Measurements from ENCODE around the gene KCNK6. TPM values are rescaled to one million over a fixed set of nuclear protein-coding genes. Genes with fewer than 3 reads are reported as not detected.

Gene KCNK6
- total RNA-seq, 2 experiments from 2014 or later: 13.5 to 13.7 TPM

- H3K27ac Mint-ChIP-seq: no peak overlapping the region
Observed at GRCh38 chr19:38283271-38283670, 36.4 kb upstream of the KCNK6 start.

GRCh38 chr19:38284422-38284821, 35.2 kb upstream of the KCNK6 start:
- DNase-seq (no peak), ATAC-seq (no peak)
- Mint-ChIP-seq H3K36me3 (ENCODE audit: low read depth) (no peaks in the 10 kb centered on the region), H3K27ac (peak overlapping the region; percentile 61), H3K4me1 (ENCODE audit: low read depth) (peaks cover 18% of the 10 kb centered on the region), H3K9me3 (ENCODE audit: insufficient read depth) (no peaks in the 10 kb centered on the region), H3K4me3 (no peak overlapping the region), H3K27me3 (ENCODE audit: low read depth) (no peaks in the 10 kb centered on the region)
- ChIA-PET POLR2A (no interaction called here), CTCF (no interaction called here)

More at GRCh38 chr19:38283271-38283670, 36.4 kb upstream of the KCNK6 start:
- ATAC-seq (no peak), DNase-seq (no peak)
- POLR2A ChIA-PET: no interaction called here
- no peaks in the 10 kb centered on the region for H3K27me3 Mint-ChIP-seq (ENCODE audit: low read depth)
- CTCF ChIA-PET: interaction anchor here (1.2 kb wide), 1 partner anchor 53 kb away, joined by 3 read pairs; the partner anchor contains the start of gene CATSPERG
- no peaks in the 10 kb centered on the region for H3K36me3 Mint-ChIP-seq (ENCODE audit: low read depth)
- peaks cover 18% of the 10 kb centered on the region for H3K4me1 Mint-ChIP-seq (ENCODE audit: low read depth)
- H3K9me3 Mint-ChIP-seq (ENCODE audit: insufficient read depth): no peaks in the 10 kb centered on the region
- no peak overlapping the region for H3K4me3 Mint-ChIP-seq

GRCh38 chr19:38285567-38285966, 34.1 kb upstream of the KCNK6 start:
- Mint-ChIP-seq H3K4me1 (ENCODE audit: low read depth) (peaks cover 18% of the 10 kb centered on the region), H3K36me3 (ENCODE audit: low read depth) (no peaks in the 10 kb centered on the region), H3K9me3 (ENCODE audit: insufficient read depth) (no peaks in the 10 kb centered on the region), H3K27ac (no peak overlapping the region), H3K27me3 (ENCODE audit: low read depth) (no peaks in the 10 kb centered on the region), H3K4me3 (no peak overlapping the region)
- CTCF ChIA-PET: interaction anchor here (0.9 to 1.4 kb wide), 3 partner anchors 19 to 41 kb away, joined by 3 to 4 read pairs (median 4); no protein-coding TSS in a partner anchor
- ATAC-seq (no peak), DNase-seq (no peak)
- POLR2A ChIA-PET: no interaction called here

GRCh38 chr19:38287604-38288003, 32.0 kb upstream of the KCNK6 start:
- Mint-ChIP-seq H3K36me3 (ENCODE audit: low read depth) (no peaks in the 10 kb centered on the region), H3K27ac (no peak overlapping the region), H3K9me3 (ENCODE audit: insufficient read depth) (no peaks in the 10 kb centered on the region), H3K4me1 (ENCODE audit: low read depth) (peaks cover 7% of the 10 kb centered on the region), H3K27me3 (ENCODE audit: low read depth) (no peaks in the 10 kb centered on the region), H3K4me3 (no peak overlapping the region)
- ATAC-seq: no peak
- ChIA-PET CTCF (no interaction called here), POLR2A (no interaction called here)
- no peak for DNase-seq

GRCh38 chr19:38288123-38288855, 31.4 kb upstream of the KCNK6 start:
- no peaks in the 10 kb centered on the region for H3K36me3 Mint-ChIP-seq (ENCODE audit: low read depth)
- POLR2A ChIA-PET: no interaction called here

GRCh38 chr19:38289955-38290354, 29.7 kb upstream of the KCNK6 start:
- Mint-ChIP-seq H3K27ac (no peak overlapping the region), H3K36me3 (ENCODE audit: low read depth) (no peaks in the 10 kb centered on the region), H3K4me1 (ENCODE audit: low read depth) (no peaks in the 10 kb centered on the region), H3K9me3 (ENCODE audit: insufficient read depth) (no peaks in the 10 kb centered on the region), H3K4me3 (no peak overlapping the region), H3K27me3 (ENCODE audit: low read depth) (no peaks in the 10 kb centered on the region)
- ATAC-seq (no peak), DNase-seq (no peak)
- ChIA-PET POLR2A (no interaction called here), CTCF (no interaction called here)

More at GRCh38 chr19:38288123-38288855, 31.4 kb upstream of the KCNK6 start:
- Mint-ChIP-seq H3K4me1 (ENCODE audit: low read depth) (peaks cover 5% of the 10 kb centered on the region), H3K9me3 (ENCODE audit: insufficient read depth) (no peaks in the 10 kb centered on the region), H3K27ac (no peak overlapping the region), H3K4me3 (no peak overlapping the region), H3K27me3 (ENCODE audit: low read depth) (no peaks in the 10 kb centered on the region)
- CTCF ChIA-PET: no interaction called here
- no peak for DNase-seq
- ATAC-seq: no peak

- POLR2A ChIA-PET: interaction anchor here (1.0 kb wide), 1 partner anchor 25 kb away, joined by 3 read pairs; no protein-coding TSS in a partner anchor
- no peak for DNase-seq
- Mint-ChIP-seq H3K27ac (peak overlapping the region; percentile 5), H3K9me3 (ENCODE audit: insufficient read depth) (no peaks in the 10 kb centered on the region), H3K4me3 (no peak overlapping the region), H3K4me1 (ENCODE audit: low read depth) (no peaks in the 10 kb centered on the region), H3K27me3 (ENCODE audit: low read depth) (no peaks in the 10 kb centered on the region), H3K36me3 (ENCODE audit: low read depth) (no peaks in the 10 kb centered on the region)
- CTCF ChIA-PET: no interaction called here
- ATAC-seq: no peak
Observed at GRCh38 chr19:38290631-38291147, 29.0 kb upstream of the KCNK6 start.

- DNase-seq (no peak), ATAC-seq (no peak)
- Mint-ChIP-seq H3K4me1 (ENCODE audit: low read depth) (no peaks in the 10 kb centered on the region), H3K4me3 (no peak overlapping the region), H3K27ac (peak overlapping the region; percentile 30), H3K36me3 (ENCODE audit: low read depth) (no peaks in the 10 kb centered on the region), H3K9me3 (ENCODE audit: insufficient read depth) (no peaks in the 10 kb centered on the region), H3K27me3 (ENCODE audit: low read depth) (no peaks in the 10 kb centered on the region)
- POLR2A ChIA-PET: no interaction called here
- CTCF ChIA-PET: no interaction called here
Observed at GRCh38 chr19:38291855-38292254, 27.8 kb upstream of the KCNK6 start.

- Mint-ChIP-seq H3K9me3 (ENCODE audit: insufficient read depth) (no peaks in the 10 kb centered on the region), H3K27ac (no peak overlapping the region), H3K4me1 (ENCODE audit: low read depth) (no peaks in the 10 kb centered on the region), H3K4me3 (no peak overlapping the region), H3K36me3 (ENCODE audit: low read depth) (no peaks in the 10 kb centered on the region), H3K27me3 (ENCODE audit: low read depth) (no peaks in the 10 kb centered on the region)
- ChIA-PET POLR2A (no interaction called here), CTCF (no interaction called here)
- DNase-seq: no peak
- no peak for ATAC-seq
Observed at GRCh38 chr19:38293281-38293680, 26.4 kb upstream of the KCNK6 start.

GRCh38 chr19:38294090-38294489, 25.6 kb upstream of the KCNK6 start:
- Mint-ChIP-seq H3K36me3 (ENCODE audit: low read depth) (no peaks in the 10 kb centered on the region), H3K9me3 (ENCODE audit: insufficient read depth) (no peaks in the 10 kb centered on the region), H3K27me3 (ENCODE audit: low read depth) (no peaks in the 10 kb centered on the region), H3K4me3 (no peak overlapping the region), H3K27ac (no peak overlapping the region), H3K4me1 (ENCODE audit: low read depth) (no peaks in the 10 kb centered on the region)
- CTCF ChIA-PET: no interaction called here
- DNase-seq (no peak), ATAC-seq (no peak)
- POLR2A ChIA-PET: no interaction called here

- ATAC-seq (no peak), DNase-seq (no peak)
- H3K4me1 Mint-ChIP-seq (ENCODE audit: low read depth): no peaks in the 10 kb centered on the region
- H3K4me3 Mint-ChIP-seq: no peak overlapping the region
- CTCF ChIA-PET: no interaction called here
- no peak overlapping the region for H3K27ac Mint-ChIP-seq
- H3K9me3 Mint-ChIP-seq (ENCODE audit: insufficient read depth): no peaks in the 10 kb centered on the region
- no peaks in the 10 kb centered on the region for H3K27me3 Mint-ChIP-seq (ENCODE audit: low read depth)
- H3K36me3 Mint-ChIP-seq (ENCODE audit: low read depth): no peaks in the 10 kb centered on the region
- POLR2A ChIA-PET: interaction anchor here (0.7 kb wide), 1 partner anchor 90 kb away, joined by 3 read pairs; no protein-coding TSS in a partner anchor
Observed at GRCh38 chr19:38298821-38299680, 20.6 kb upstream of the KCNK6 start.
